ENCODE measurements around the gene NEK4.

GRCh38 chr3:52693071-52693470, 77.7 kb downstream of the NEK4 start:
- no peak for TF ChIP-seq GABPA (IDR thresholded peaks at IDR 0.05 in 1 of 2, conservative IDR thresholded peaks at IDR 0.05 in 1 of 2)
- TF ChIP-seq CTCF (IDR thresholded peaks at IDR 0.05; ENCODE audit: low read depth, low read length, missing input control) = no peak
- TF ChIP-seq, protein P1, sequence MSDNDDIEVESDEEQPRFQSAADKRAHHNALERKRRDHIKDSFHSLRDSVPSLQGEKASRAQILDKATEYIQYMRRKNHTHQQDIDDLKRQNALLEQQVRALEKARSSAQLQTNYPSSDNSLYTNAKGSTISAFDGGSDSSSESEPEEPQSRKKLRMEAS (IDR thresholded peaks at IDR 0.05) = no peak
- no peak for TF ChIP-seq YY1 (IDR thresholded peaks at IDR 0.05)
- no peak for TF ChIP-seq REST (IDR thresholded peaks at IDR 0.05)
- no peak for TF ChIP-seq TAF1 (conservative IDR thresholded peaks at IDR 0.05)
